Transverse colon (tissue), 4 donors: ENCODE results near the gene TMEM181.

ENCODE experiments used
- EP300 ChIP-seq: sonication (generic); formaldehyde crosslinking; IDR thresholded peaks from one replicate; pipeline ENCODE4 v1.6.1; 2017; ENCODE audit warnings: antibody characterized with exemption, low read depth
- POLR2A ChIP-seq: fragments of 450-650 bp; IDR thresholded peaks from one replicate; pipeline ENCODE4 v1.6.1; 2016; ENCODE audit warnings: antibody characterized with exemption, mild to moderate bottlenecking, moderate library complexity
- POLR2AphosphoS5 ChIP-seq, 3 donors: sonication (generic); formaldehyde crosslinking; IDR thresholded peaks; one replicate each; pipeline ENCODE4 v1.6.1; 2016; ENCODE audit warnings: antibody characterized with exemption in 3 of 3
- TF ChIP-seq, protein P1 (sequence below), 5 experiments: fragments of 200-600 bp in 3 of 5; fragments of 450-650 bp in 2 of 5; sonication (generic) in 3 of 5; IDR thresholded peaks; 1 replicate in 2 of 5; 2 replicates in 3 of 5; pipeline ENCODE4 v1.5.1; 2016 to 2017; ENCODE audit warnings: antibody characterized with exemption in 5 of 5, inconsistent platforms in 3 of 5, mild to moderate bottlenecking in 2 of 5, moderate library complexity in 1 of 5

DNA sequence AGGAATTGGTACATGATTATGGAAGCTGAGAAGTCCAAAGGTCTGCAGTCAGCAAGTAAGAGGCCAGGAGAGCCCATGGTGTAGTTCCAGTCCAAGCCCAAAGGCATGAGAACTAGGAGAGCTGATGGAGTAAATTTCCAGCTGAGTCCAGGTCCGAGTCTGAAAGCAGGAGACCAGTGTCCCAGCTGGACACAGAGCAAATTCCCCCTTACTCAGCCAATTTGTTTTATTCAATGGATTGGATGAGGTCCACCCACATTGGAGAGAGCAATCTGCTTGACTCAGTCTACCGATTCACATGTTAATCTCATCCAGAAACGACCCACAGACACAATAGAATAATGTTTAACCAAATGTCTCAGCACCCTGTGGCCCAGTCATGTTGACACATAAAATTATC is 14.9 kb downstream of the TMEM181 start:
- no peak for TF ChIP-seq POLR2A
- TF ChIP-seq, protein P1, sequence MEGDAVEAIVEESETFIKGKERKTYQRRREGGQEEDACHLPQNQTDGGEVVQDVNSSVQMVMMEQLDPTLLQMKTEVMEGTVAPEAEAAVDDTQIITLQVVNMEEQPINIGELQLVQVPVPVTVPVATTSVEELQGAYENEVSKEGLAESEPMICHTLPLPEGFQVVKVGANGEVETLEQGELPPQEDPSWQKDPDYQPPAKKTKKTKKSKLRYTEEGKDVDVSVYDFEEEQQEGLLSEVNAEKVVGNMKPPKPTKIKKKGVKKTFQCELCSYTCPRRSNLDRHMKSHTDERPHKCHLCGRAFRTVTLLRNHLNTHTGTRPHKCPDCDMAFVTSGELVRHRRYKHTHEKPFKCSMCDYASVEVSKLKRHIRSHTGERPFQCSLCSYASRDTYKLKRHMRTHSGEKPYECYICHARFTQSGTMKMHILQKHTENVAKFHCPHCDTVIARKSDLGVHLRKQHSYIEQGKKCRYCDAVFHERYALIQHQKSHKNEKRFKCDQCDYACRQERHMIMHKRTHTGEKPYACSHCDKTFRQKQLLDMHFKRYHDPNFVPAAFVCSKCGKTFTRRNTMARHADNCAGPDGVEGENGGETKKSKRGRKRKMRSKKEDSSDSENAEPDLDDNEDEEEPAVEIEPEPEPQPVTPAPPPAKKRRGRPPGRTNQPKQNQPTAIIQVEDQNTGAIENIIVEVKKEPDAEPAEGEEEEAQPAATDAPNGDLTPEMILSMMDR (IDR thresholded peaks at IDR 0.05) = no peak
- no peak for TF ChIP-seq POLR2AphosphoS5 (IDR thresholded peaks at IDR 0.05)
- no peak for TF ChIP-seq EP300
